Amniotic stem cell (primary cell): ENCODE results near the gene TTC9.

ENCODE experiments used
- DNase-seq: peaks from one replicate; lab custom pipeline; 2025; lab: John Stamatoyannopoulos, UW

Gene TTC9

DNA sequence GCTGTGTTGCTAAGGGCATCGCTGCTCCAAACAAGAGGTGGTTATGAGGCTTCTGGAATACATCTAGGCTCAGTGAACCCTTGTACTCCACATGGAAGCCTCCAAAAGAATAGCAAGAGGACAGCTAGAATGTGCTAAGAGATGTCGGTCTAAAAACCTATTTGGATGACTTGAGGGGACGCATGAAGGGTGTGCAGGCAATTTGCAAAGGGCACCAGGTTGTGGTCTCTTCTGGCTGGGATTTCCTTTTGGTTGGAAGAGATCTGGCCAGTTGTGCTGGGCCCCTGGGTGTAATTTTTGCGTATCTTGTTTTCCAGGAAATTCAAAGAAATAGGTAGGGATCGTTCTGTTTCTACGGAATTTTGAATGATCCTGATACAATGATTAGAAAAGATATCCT, 4.2 kb downstream of the TTC9 start:
- no peak for DNase-seq

DNA sequence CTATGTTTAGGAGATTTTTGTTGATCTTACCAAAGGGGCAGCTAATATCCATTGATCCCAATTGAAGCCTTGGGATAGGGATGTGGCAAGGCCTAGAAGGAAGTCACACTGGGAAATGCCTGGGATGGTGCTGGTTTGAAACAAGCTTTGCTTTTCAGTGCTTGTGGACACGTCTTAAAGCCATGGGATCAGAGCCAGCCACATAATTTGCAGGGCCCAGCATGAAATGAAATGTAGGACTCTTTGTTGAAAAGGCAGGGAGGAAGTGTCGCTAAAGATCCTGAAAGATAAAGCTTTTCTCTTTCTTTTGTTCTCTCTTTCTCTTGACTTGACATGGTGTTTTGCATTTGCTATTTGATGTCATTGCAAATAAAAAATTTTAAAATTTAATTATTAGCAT, 5.0 kb downstream of the TTC9 start:
- DNase-seq, result no peak

DNA sequence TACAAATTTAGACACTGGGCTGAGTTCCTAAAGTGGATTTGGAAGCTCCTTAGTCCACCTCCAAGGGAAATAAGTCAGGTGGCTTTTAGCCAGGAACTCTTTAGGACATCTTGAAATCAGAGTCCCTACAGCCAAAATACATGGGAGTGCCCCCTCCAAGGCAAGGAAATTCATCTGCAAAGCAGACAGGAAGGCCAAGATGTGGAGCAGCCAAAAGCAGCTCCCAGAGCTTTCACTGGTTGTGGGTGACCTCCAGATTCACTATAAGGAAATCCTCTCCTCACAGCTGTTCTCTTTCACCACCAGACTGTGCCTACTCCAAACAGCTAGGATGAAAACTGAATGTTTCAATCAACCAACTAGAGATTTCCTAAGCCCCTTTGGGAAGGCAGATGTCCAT, 6.6 kb downstream of the TTC9 start:
- no peak for DNase-seq

DNA sequence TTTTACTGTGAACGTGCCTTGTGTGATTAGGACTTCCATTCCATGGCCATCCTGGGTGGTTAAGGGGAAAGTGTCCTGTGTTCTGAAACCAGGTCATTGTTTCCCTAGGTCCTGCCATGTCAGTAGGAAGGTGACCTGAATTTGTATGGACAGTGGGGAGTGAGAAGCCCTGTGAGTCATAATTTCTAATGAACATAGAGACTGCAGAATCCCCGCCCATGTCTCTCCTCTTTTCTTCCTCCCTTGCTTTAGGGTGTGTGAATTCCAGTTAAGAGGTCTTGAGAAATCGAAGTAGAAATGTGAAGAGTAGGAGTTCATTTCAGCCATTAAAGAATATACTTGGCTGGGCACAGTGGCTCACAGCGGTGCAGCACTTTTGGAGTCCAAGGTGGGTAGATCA, 8.1 kb downstream of the TTC9 start:
- no peak for DNase-seq

DNA sequence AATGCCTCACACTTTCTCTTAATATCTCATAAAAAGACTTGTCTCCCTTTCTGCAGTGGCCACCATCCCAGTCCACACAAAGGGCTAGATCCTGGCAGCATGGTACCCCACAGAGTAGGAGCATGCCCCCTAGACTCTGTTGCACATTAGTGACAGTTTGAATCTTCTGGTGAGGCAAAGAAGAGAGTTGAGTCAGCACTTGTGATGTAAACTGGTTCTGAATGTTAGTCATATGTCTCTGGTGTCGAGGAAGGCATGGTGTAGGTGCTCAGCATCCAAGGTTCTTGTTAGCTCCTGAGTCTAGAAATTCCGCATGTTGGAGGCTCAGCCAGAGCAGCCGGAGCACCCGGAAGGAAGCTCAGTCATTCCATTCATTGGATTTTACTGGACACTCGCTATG, 9.8 kb downstream of the TTC9 start:
- DNase-seq, result no peak

DNA sequence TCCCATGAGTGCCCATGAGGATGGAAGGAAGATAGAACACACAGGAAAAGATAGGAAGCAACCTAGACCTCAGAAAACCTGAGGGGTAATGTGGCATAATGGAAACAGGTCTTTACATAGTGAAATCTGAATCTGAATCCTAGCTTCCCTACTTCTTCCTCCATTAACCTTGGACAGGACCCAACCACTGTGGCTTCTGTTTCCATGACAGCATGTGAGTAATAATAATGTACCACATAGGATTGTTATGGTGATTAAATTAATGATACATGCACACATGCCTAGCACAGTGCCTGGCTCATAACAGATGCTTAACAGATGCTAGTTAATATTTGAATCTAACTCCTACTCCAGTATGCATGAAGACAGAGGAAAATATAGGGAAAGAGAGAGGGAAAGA, 11.2 kb downstream of the TTC9 start:
- no peak for DNase-seq

DNA sequence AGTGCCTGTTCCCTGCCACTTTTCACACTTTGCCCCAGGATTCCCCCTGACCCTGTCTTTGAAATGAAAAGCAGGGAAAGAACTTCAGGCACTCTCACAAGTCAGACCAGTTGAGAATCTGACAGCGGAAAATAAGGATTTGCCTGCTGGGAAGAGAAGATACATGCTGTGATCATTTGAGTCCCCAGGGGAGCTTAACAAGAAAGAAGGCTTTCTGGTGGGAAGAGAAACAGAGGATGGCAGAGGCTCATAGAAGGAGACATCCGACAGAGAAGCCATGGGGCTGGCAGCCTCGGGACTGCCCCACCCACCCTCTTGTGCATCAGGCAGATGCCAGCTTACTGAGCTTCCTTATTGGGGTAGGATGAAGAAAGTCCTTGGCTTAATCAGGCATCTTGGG, 11.9 kb downstream of the TTC9 start:
- DNase-seq, result no peak

DNA sequence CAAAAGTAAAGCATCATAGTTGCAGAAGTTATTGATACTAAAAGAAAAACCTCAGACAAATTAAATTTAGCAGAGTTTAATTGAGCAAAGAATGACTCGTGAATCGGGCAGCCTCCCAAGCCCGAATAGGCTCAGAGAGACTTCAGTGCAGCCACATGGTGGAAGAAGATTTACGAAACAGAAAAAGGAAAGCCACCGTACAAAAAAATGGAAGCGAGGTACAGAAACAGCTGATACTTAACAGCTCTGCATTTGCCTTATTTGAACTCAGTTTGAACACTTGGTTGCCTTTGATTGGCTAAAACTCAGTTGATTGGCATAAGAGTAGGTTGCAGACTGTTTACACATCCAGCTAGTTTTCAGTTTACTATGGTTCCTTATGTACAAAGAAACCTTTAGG, 12.9 kb downstream of the TTC9 start:
- no peak for DNase-seq

DNA sequence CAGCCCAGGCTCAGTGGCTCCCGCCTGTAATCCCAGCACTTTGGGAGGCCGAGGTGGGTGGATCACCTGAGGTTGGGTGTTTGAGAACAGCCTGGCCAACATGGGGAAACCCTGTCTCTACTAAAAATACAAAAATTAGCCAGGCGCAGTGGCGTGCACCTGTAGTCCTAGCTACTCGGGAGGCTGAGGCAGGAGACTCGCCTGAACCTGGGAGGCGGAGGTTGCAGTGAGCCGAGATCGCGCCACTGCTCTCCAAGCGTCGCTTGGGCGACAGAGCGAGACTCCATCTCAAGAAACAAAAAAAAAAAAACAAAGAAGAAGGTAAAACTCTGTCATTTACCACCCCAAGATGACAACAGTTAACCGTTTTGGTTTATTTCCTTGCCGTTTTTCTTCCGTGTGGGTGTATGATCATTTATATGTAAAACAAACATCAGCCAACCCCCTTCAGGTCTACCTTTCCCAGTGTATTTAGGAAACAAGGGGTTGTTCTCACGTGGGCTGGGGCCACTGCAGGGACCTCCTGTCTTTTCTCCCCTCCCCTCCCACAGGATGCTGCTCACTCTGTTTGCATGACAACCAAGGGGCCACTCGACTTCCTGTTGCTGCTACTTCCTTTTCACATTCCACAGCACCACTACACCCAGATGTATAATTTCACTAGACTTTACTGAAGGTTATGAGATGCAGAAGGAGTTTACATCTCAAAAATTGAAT, 13.6 kb downstream of the TTC9 start:
- no peak for DNase-seq

DNA sequence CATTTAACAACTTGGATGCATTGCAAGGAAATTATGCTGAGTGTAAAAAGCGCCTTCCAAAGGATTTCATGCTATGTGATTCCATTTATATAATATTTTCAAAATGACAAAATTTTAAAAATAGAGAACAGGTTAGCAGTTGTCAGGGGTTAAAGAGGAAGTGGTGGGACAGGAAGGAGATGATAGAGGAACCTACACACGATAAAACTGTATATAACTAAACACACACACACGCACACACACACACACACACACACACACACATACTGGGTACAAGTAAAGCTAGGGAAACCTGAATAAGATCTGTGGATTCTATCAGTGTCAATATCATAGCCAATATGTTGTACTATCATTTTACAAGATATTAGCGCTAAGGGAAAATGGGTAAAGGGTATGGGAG, 17.2 kb downstream of the TTC9 start:
- DNase-seq, result no peak

DNA sequence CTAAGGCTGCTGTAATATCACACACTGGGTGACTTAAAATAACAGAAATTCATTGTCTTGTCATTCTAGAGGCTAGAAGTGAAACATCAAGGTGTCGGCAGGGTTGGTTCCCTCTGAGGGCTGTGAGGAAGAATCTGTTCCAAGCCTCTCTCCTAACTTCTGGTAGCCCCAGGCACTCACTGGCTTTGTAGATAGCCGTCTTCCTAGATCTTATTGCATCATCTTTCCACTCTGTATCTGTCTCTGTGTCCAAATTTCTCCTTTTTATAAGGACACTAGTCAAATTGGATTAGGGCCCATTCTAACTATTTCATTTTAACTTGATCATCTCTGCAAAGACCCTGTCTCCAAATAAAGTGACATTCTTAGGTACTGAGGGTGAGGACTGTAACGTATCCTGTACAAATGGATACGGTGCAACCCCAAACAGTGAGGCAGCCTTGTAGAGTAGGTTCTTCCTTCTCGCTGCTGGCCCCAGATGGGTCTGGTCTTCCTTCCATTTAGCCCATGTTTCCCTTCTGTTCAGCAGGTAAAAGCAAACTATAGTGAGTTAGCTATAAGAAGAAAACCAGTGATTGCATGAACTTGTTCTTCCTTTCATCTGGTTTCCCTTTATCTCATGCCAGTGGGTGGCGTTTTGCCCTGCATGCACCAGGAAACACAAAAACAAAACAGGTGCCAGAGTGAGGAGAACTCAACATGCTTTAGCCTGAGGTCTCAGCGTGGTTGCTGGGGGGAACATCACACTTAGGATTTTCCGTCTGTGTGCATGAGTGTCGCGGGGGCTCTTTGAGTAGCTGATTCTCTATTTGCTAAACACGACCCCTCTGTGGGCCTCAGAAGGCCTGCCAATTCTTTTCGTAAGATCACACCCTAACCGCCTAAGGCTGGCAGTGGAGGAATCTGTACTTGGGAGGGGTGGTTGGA, 19.5 kb downstream of the TTC9 start:
- no peak for DNase-seq

DNA sequence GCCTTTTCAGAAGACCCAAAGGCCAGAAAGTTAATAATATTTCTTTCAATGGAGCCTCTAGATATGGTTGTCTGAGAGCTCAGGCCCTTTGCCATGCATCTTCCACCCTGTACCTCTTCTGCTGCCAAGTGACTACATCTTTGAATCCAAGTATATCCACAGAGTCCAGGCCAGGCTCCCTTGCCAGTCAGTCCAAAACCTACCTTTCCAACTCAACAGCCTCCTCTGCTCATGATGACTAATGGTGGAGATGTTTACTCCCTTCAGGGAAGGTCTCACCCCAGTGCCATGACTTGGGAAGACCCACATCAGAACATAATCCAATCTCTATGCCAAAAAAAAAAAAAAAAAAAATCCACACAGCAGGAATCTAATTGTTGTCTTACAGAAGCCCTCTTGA, 20.4 kb downstream of the TTC9 start:
- DNase-seq, result no peak

DNA sequence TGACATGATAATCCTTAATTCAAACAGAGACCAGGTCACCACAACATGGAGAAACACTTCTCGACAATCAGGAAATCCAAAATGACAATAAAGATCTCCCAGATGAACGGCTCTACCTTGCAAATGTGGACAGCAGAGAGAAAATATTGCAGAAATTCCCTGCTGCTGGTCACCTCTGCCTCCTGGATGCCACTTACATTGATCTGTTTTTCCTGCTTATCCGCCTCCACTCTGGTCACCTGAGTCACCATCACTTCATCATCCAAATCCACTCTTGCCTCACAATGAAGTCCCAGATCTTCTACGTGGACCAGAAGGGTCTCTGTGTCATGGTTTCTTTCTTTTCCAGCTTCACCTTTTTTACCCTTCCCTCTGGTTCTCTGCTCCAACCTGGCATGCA, 21.1 kb downstream of the TTC9 start:
- DNase-seq, result no peak

DNA sequence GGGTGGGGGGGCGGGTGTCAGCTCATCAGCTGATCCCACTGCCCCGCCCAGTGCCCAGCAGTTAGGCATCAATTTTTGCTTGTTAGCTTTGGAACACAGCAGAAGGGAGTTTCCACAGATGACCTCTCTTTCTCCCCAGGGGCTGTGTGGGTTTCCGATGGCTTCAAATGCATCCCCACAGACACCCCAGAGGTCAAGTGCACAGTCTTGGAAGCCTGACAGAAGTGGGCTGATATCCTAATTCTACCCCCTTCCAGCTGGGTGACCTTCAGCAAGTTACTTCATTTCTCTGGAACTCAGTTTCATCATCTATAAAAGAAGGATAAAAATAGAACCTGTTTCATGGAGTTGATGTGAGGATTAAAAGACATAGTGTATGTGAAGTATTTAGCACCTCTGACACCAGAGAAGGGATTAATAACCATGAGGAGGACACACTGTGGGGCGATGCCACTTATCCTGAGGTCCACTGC, 22.0 kb downstream of the TTC9 start:
- DNase-seq, result no peak

DNA sequence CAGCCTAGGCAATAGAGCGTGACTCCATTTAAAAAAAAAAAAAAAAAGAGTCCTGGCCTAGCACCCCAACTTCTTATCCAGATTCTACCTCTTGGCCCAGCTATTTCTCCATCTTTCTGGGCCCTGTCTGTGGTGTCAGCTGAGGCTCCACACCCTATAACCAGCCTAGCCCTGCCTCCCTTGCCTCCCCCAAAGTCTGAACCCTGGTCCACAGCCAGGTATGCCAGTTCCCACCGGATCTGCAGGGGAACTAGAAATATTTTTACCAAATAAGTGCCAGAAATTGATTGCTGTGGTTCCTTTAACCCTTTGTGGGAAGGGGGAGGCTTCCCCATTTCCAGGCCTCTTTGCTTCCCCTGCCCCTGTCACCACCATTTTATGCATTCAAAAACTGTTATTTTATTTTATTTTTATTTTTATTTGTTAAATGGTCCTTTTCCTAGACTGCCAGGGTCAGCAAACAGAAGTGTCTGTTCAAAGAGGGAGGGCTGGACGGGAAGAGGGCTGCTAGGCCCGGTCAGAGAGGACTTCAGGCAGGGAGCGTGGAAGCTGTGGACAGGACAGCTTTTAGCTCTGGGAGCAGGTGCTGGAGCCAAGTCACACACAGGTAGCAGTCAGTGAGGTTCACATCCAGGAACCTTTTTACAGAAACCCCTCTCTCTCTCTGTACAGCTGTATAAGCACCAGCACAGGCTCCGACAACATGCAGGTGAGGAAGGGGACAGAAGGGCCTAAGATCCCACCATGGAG, 23.2 kb downstream of the TTC9 start:
- DNase-seq, result no peak

DNA sequence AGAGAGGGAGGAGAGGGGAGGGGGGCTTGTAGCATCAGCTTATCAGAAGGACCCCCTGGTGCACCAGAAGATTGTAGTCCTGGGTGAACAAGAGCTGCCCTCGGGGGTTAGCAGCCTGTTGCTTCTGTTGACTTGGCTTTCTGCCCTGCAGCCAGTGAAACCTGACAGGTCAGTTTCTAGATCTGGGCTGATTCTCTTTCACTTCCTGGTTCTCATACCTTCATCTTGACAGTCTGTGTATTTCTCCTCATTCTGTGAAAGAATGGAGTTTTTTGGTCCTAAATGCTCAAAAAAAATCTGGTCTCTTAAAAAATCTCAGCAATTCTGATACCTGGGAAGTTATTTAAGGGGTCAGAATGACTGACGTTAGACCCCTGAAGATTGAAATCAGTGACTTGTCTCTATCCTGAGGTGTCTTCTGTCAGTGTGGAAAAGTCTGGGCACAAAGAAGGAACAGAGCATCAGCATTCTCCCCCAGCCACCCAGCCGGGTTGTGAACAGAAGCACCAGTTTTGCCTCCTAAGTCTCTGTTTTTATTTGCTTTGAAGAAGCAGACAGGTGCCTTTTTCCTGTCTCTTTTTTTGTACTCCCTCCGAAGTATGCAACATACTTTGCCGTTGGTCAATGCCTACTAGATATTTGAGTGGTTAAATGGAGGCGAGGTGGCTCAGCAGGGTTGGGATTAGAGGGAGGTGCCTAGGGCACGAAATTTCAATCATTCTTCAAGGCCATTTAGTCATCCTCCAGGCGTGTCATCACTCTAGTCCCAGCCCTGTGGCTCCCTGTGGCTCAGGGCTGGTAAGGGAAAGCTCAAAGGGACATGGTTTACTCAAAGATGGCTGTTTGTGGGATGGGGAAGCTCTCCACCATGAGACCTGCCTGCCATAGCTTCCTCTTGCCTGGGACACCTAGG, 24.0 kb downstream of the TTC9 start:
- no peak for DNase-seq

DNA sequence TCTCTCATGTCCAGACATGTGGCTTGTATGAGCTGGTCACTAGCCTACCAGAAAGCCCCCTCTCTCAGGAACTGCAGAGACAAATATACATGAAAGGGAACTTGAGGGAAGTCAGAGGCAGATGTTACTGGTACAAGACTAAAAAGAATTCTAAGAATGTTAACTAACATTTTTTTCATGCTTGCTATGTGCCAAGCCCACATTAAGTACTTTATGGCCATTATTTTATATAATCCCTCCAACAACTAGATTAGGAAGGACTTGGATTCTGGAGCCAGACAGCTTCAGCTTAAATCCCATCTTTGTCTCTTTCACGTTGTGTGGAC, 24.6 kb downstream of the TTC9 start:
- DNase-seq, result no peak

DNA sequence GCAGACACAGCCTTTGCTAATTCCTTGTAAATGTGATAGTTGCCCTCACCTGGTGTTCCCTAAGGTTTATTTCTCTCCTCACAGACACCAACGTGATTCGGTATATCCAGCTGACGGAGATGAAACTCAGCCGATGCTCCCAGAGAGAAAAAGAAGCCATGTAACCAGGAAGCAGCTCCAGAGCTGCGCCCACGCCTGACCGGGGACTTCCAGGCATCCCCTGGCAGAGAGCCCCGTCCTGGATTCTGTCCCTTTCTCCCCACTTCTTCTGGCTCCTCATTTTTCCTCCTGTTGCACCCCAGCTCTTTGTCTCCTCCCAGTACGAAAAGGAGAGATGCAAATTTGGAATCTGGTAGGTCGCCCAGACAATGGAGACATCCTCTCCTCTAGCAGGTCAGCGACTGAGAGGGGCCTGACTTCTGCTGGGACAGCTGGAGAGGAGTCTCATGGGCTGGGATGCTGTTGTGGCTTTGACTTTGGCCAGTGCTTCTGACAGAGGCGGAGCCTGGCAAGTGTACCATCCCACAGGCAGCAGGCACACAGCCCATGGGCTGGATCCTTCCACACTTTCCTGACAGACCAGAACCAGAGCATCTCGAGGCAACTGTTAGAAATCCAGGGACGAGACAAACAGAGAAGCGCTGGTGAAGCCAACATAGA, 29.4 kb downstream of the TTC9 start:
- DNase-seq, result no peak

DNA sequence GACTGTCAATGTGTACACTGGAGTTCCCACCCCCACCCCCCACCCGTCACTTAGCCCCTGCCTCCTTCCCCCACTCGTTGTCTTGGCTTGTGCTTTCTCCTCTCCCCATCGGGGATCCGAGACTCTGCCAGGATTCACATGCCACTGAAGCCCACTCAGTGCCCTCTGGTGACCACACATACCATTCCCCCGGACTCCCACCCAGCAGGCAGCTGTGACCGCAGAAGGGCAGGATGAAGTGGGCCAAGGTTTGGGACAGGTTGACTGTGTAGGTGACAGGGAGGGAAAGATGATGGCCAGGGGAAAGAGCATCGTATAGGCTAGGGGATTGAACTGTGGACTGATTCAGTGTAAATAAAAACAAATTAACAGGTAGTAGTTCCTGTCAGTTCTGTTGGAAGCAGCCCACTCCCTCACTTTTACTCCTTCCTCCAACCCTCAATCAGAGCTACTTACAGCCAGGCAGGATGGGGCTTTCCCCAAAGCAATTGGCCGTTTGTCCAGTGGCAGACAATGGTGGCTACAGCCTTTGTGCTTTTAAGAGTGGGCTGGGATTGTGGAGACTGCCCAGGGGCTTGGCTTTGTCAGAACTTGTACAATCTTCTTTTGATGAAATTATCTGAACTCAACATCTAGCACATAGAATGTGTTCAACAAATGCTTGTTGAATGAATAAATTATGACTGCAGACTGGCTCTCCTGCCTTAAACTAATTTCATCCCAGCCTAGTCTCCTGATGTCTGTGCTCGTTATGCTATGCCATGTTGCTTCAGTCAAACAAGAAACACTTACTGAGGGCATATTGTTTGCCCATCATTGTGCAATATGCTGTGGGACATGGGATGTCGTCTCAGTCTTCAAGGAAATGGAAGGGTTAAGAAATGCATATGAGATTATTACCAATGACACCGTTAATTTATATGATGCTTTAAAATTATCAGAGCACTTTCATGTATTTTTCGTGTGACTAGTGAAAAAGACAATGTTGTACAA, 30.2 kb downstream of the TTC9 start:
- DNase-seq, result no peak

DNA sequence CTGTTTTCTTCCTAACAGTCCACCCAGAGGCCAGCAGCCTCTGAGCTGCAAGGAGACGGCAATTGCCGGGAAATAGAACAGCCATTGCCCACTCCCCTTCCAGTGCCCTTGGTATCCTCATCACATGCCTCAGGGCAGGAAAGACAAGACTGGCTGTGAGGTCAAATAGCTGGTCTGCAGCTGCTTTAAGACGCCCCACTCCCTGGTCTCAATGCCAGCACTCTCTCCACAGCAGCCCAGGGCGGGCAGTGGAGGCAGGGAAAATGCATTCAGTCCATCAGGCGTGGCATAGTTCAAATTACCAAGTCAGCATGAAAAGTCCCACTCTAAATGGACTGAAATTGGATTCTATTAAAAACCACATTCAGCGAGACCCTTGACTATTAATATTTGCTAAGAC, 35.6 kb downstream of the TTC9 start:
- DNase-seq, result no peak
